Right lobe of liver (tissue), 4 donors: ENCODE measurements around the gene MRPL19.

Experiments
- POLR2A ChIP-seq: fragments of 450-650 bp; IDR thresholded peaks from one replicate; pipeline ENCODE4 v1.6.1; 2017; ENCODE audit warnings: antibody characterized with exemption, mild to moderate bottlenecking
- TF ChIP-seq, protein P1 (sequence below), 4 donors: fragments of 200-600 bp in 3 of 4; fragments of 450-650 bp in 1 of 4; IDR thresholded peaks; one replicate each; pipeline versions ENCODE4 v1.5.1 to v1.8.0; 2016 to 2022; ENCODE audit warnings: antibody characterized with exemption in 4 of 4, mild to moderate bottlenecking in 2 of 4
- donor health status: DM: no; HTN: no; CAD: no.
- donor health status: DM: no; HTN: no; CAD: no.
- donor health status: DM: no; HTN: yes; CAD: no.

- TF ChIP-seq POLR2A, result no peak
- TF ChIP-seq, protein P1, sequence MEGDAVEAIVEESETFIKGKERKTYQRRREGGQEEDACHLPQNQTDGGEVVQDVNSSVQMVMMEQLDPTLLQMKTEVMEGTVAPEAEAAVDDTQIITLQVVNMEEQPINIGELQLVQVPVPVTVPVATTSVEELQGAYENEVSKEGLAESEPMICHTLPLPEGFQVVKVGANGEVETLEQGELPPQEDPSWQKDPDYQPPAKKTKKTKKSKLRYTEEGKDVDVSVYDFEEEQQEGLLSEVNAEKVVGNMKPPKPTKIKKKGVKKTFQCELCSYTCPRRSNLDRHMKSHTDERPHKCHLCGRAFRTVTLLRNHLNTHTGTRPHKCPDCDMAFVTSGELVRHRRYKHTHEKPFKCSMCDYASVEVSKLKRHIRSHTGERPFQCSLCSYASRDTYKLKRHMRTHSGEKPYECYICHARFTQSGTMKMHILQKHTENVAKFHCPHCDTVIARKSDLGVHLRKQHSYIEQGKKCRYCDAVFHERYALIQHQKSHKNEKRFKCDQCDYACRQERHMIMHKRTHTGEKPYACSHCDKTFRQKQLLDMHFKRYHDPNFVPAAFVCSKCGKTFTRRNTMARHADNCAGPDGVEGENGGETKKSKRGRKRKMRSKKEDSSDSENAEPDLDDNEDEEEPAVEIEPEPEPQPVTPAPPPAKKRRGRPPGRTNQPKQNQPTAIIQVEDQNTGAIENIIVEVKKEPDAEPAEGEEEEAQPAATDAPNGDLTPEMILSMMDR (IDR thresholded peaks at IDR 0.05), result no peak
These were observed 940 bp upstream of the MRPL19 start for GRCh38 chr2:75645643-75646042.
